Duodenal mucosa (tissue), 2 donors: ENCODE measurements around the gene VAV1.
A peak's percentile ranks its signal among the peaks of the same experiment; 100 is the strongest.

Source experiments
- H3K27ac ChIP-seq: one replicate; pipeline ENCODE4 v1.7.0; 2013; ENCODE audit warnings: low read depth, low read length
- H3K27me3 ChIP-seq, 2 donors: one replicate each; pipeline ENCODE4 v1.7.0; 2013; ENCODE audit warnings: low read length in 2 of 2, control low read depth in 1 of 2; ENCODE audit not compliant: insufficient read depth in 2 of 2, control insufficient read depth in 1 of 2
- H3K36me3 ChIP-seq, 2 donors: one replicate each; pipeline ENCODE4 v1.7.0; 2013; ENCODE audit warnings: low read length in 2 of 2, control low read depth in 1 of 2; ENCODE audit not compliant: insufficient read depth in 2 of 2, control insufficient read depth in 1 of 2
- H3K4me1 ChIP-seq, 2 donors: one replicate each; pipeline ENCODE4 v1.7.0; 2013; ENCODE audit warnings: low read length in 2 of 2, control low read depth in 1 of 2; ENCODE audit not compliant: insufficient read depth in 2 of 2, control insufficient read depth in 1 of 2
- H3K4me3 ChIP-seq, 2 donors: one replicate each; pipeline ENCODE4 v1.7.0; 2013; ENCODE audit warnings: low read length in 2 of 2, low read depth in 1 of 2
- H3K9ac ChIP-seq, 2 donors: one replicate each; pipeline ENCODE4 v1.7.0; 2013; ENCODE audit warnings: low read length in 2 of 2, low read depth in 1 of 2
- H3K9me3 ChIP-seq, 2 donors: one replicate each; pipeline ENCODE4 v1.7.0; 2013; ENCODE audit warnings: low read length in 2 of 2, control low read depth in 1 of 2; ENCODE audit not compliant: control insufficient read depth in 1 of 2

Gene VAV1

GRCh38 chr19:6737873-6738786, 34.4 kb upstream of the VAV1 start:
- peak overlapping the region; percentile 74 to 88 for H3K9ac ChIP-seq
- H3K27ac ChIP-seq: peak overlapping the region; percentile 71
- peak overlapping the region; percentile 14 to 62 for H3K4me3 ChIP-seq
- H3K9me3 ChIP-seq: no peaks in the 10 kb centered on the region
- H3K4me1 ChIP-seq: peaks cover 32 to 37% of the 10 kb centered on the region in 2 donors
- no peaks in the 10 kb centered on the region for H3K27me3 ChIP-seq
- peaks cover 4 to 8% of the 10 kb centered on the region in 2 donors for H3K36me3 ChIP-seq

DNA sequence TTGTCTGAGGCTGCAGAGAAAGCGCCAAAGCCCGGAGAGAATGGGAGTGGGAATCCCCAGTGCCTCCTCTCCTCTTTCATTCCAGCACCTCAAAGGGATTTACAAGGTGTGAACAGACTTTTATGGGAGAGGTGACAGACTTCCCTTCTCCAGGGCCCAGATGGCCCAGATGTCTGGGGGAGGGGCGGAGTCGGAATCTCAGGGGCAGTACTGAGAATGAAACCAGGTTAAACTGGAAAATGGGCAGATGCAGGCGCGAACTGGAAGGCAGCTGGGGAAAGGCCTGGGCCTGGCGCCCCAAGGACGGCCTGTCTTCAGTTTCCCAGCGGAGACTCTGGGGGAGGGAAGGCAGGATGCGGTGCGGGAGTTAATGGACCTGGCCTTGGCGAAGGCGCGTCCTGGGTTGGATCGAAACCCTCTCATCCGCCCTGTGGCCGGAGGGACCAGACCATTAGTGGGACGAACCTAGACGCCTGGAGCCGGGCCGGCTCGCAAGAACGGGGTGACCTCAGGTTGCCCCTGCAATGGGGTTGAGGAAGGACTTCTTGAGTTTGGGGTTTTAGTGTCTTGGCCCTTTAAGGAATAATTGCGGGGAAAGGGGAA, 33.6 kb upstream of the VAV1 start:
- peaks cover 6 to 11% of the 10 kb centered on the region in 2 donors for H3K36me3 ChIP-seq
- no peaks in the 10 kb centered on the region for H3K9me3 ChIP-seq
- peak overlapping the region; percentile 74 to 88 for H3K9ac ChIP-seq
- peak overlapping the region; percentile 62 for H3K4me3 ChIP-seq
- H3K27me3 ChIP-seq: no peaks in the 10 kb centered on the region
- peak overlapping the region; percentile 71 for H3K27ac ChIP-seq
- H3K4me1 ChIP-seq: peaks cover 35 to 40% of the 10 kb centered on the region in 2 donors

GRCh38 chr19:6739390-6739882, 33.1 kb upstream of the VAV1 start, which contains the start of gene TRIP10:
Gene TRIP10 (plus strand): TSS chr19:6739680. CDS start chr19:6739762, 82 bp downstream.
- H3K27ac ChIP-seq: peak within 1 kb of the TSS; percentile 71
- H3K4me3 ChIP-seq: peak within 1 kb of the TSS; percentile 82 to 86
- peaks cover 41 to 45% of the 10 kb centered on the region in 2 donors for H3K4me1 ChIP-seq
- no peaks in the 10 kb centered on the region for H3K9me3 ChIP-seq
- peaks cover 6 to 13% of the 10 kb centered on the region in 2 donors for H3K36me3 ChIP-seq
- peak within 1 kb of the TSS; percentile 92 to 94 for H3K9ac ChIP-seq
- H3K27me3 ChIP-seq: no peaks in the 10 kb centered on the region

- peak overlapping the region; percentile 92 to 94 for H3K9ac ChIP-seq
- peak overlapping the region; percentile 70 for H3K27ac ChIP-seq
- H3K4me1 ChIP-seq: peaks cover 47 to 51% of the 10 kb centered on the region in 2 donors
- peak overlapping the region; percentile 82 to 86 for H3K4me3 ChIP-seq
- peaks cover 6 to 15% of the 10 kb centered on the region in 2 donors for H3K36me3 ChIP-seq
- no peaks in the 10 kb centered on the region for H3K9me3 ChIP-seq
- no peaks in the 10 kb centered on the region for H3K27me3 ChIP-seq
Measured at GRCh38 chr19:6739883-6740588, 32.5 kb upstream of the VAV1 start.

DNA sequence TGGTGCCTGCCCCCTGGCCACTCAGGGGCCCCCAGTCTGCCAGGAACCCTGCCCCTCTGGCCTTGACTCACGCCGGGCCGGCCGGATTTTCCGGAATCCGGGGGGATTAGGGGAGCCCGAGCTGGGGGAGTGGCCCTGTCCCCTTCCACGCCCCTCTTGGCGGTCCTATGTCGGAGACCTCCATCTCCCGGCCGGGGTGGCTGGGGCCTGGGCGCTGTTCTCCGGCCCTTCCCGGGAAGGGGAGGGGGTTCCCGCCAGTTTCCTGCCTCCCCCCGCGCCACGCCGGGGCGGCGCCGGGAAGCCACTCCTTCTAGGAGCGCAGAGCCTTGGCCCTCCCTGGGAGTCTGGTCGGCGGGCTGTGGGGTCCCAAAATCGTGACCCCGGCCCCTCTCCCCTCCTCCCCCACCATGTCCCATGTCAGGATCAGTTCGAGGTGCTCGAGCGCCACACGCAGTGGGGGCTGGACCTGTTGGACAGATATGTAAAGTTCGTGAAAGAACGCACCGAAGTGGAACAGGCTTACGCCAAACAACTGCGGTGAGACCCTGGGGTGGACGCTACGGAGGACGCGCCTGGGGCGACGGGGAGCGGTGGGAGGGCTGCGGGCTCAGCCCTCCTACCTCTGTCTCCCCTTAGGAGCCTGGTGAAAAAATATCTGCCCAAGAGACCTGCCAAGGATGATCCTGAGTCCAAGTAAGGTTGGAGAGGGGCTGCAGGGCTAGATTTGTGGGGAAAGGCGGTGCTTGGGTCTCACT, 31.7 kb upstream of the VAV1 start:
- Histone ChIP-seq H3K27ac (peak overlapping the region; percentile 63), H3K4me3 (peak overlapping the region; percentile 82 to 86), H3K27me3 (no peaks in the 10 kb centered on the region), H3K9me3 (no peaks in the 10 kb centered on the region), H3K36me3 (peaks cover 4 to 17% of the 10 kb centered on the region in 2 donors), H3K4me1 (peaks cover 44 to 54% of the 10 kb centered on the region in 2 donors), H3K9ac (peak overlapping the region; percentile 92 to 94)

- H3K9me3 ChIP-seq: no peaks in the 10 kb centered on the region
- H3K36me3 ChIP-seq: peaks cover 7 to 34% of the 10 kb centered on the region in 2 donors
- H3K27me3 ChIP-seq: no peaks in the 10 kb centered on the region
- H3K4me1 ChIP-seq: peaks cover 36 to 45% of the 10 kb centered on the region in 2 donors
- H3K27ac ChIP-seq: no peak overlapping the region
- H3K9ac ChIP-seq: no peak overlapping the region
- no peak overlapping the region for H3K4me3 ChIP-seq
Measured at GRCh38 chr19:6743066-6743465, 29.4 kb upstream of the VAV1 start.

- H3K9me3 ChIP-seq: no peaks in the 10 kb centered on the region
- peaks cover 7 to 41% of the 10 kb centered on the region in 2 donors for H3K36me3 ChIP-seq
- peaks cover 28 to 37% of the 10 kb centered on the region in 2 donors for H3K4me1 ChIP-seq
- no peaks in the 10 kb centered on the region for H3K27me3 ChIP-seq
- no peak overlapping the region for H3K27ac ChIP-seq
- H3K4me3 ChIP-seq: peak overlapping the region in 1 of 2 donors; percentile 0
- peak overlapping the region in 1 of 2 donors; percentile 38 for H3K9ac ChIP-seq
Measured at GRCh38 chr19:6743714-6744380, 28.7 kb upstream of the VAV1 start.

DNA sequence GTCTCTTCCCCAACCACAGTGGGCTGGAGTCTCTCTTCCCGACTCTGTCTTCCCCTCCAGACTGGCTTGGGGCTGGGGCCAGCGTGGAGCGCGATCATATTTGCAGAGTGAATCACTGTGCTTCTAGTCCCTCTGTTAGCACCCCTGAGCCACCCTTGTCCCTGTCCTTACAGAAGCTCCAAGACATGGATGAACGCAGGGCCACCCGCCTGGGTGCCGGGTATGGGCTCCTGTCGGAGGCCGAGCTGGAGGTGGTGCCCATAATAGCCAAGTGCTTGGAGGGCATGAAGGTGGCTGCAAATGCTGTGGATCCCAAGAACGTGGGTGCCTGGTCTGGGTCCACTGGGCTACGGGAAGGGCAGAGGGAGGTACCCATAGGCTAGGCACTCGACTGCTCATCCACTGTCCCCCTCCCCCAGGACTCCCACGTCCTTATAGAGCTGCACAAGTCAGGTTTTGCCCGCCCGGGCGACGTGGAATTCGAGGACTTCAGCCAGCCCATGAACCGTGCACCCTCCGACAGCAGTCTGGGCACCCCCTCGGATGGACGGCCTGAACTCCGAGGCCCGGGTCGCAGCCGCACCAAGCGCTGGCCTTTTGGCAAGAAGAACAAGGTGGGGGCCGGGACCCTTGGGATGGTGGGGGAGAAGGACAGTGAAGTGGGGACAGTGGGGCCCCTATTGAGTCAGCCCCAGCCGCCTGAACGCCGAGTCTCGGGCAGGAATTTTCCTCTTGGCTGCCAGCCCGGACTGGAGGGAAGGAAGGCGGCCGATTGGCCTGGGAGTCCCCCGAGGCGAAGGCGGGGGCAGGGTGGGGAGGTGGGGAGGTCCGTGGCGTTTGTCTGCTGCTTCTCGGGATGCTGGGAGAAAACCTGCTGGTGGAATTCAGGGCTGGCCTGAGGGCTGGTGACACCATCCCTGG, 27.9 kb upstream of the VAV1 start:
- Histone ChIP-seq H3K4me3 (peak overlapping the region; percentile 0 to 21), H3K27ac (peak overlapping the region; percentile 72), H3K9me3 (no peaks in the 10 kb centered on the region), H3K9ac (peak overlapping the region; percentile 38 to 39), H3K36me3 (peaks cover 7 to 47% of the 10 kb centered on the region in 2 donors), H3K27me3 (no peaks in the 10 kb centered on the region), H3K4me1 (peaks cover 23 to 33% of the 10 kb centered on the region in 2 donors)
